ENCODE data around the gene ZNF584.

DNA sequence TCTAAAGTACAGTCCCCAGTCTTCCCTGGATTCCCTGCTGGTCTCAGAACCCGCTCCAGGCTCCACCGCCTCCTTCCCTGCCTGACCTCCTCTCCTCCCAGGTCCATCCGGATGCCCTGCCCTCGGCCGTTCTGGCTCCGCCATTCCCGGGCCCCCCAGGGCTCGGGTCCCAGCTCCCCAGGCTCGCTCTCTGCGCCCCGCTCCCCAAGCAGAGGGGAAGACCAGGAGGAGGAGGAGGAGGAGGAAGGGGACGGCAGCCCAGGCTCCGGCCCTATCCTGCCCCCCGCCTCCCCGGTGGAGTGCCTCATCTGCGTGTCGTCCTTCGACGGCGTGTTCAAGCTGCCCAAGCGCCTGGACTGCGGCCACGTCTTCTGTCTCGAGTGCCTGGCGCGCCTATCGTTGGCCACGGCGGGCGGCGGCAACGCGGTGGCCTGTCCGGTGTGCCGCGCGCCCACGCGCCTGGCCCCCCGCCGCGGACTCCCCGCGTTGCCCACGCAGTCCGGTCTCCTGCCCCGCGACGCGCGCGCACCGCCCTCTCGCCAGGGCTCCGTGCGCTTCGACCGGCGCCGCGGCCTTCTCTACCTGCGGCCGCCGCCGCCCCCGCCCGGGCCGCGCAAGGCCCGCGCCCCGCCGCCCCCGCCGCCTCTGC, 12.3 kb upstream of the ZNF584 start:
- TF ChIP-seq CTCF (IDR thresholded peaks at IDR 0.05) (no peak), EZH2 (IDR thresholded peaks at IDR 0.05; ENCODE audit: borderline replicate concordance, insufficient read depth, low read depth, low read length, poor library complexity, severe bottlenecking) (no peak)

All from B cell (primary cell).